Stimulated activated naive CD4-positive, alpha-beta T cell treated with Interleukin-2 at 50 U/mL for 16 hours (primary cell): ENCODE results near the gene DPF1.

ENCODE experiments used
- DNase-seq: peaks from one replicate; lab custom pipeline; 2025; lab: John Stamatoyannopoulos, UW

Gene DPF1

GRCh38 chr19:38163419-38164290, 60.4 kb downstream of the DPF1 start:
- DNase-seq: no peak

DNA sequence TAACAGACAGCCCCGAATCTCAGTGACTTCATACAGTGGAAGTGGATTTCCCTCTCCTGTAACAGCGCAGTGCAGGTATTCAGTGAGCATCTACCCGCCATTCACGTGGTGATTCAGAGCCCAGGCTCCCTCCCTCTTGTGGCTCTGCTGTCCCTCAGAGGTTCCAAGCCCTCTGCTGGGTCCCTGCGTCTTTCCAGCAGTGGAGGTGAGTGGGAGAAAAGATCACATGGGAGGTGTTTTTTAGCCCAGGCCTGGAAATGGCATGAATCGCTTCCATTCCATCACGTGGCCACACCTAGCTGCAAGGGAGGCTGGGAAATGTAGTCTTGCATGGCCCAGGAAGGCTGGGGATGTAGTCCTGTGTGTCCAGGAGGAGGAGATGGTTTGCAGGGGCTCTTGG, 61.4 kb downstream of the DPF1 start:
- DNase-seq: no peak

DNA sequence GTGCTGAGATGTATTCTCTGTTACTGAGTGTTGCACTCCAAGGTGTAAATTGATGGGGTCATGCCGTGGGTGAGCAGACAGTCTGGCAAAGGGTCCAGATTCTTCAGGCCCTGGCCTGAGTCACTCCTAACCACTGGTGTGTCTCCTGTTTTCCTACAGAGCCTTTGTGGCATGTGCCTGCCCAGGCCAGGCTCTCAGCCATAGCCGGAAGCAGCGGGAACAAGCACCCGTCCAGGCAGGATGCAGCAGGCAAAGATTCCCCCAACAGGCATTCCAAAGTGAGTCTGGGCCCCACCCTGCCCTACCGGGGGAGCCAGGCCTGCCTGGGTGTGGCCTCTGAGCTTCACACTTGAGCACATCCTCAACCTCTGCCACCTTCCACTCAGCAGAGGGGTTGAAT, 61.9 kb downstream of the DPF1 start:
- no peak for DNase-seq
